NCI-H2227 treated with DMSO at 0.1 percent for 48 hours (cell line): ENCODE data around the gene TMEM9.
A peak's percentile ranks its signal among the peaks of the same experiment; 100 is the strongest.

Experiments
- DNase-seq: peaks from one replicate; lab custom pipeline; 2025; lab: John Stamatoyannopoulos, UW

The TMEM9 gene

GRCh38 chr1:201154389-201155165 is at the start of gene TMEM9:
Gene TMEM9, minus strand, starts transcription at chr1:201154474. Its CDS starts 551 bp downstream, at chr1:201153923.
- peak; percentile 97 for DNase-seq

GRCh38 chr1:201198598-201198997 is 44.3 kb upstream of the TMEM9 start:
- DNase-seq: no peak

DNA sequence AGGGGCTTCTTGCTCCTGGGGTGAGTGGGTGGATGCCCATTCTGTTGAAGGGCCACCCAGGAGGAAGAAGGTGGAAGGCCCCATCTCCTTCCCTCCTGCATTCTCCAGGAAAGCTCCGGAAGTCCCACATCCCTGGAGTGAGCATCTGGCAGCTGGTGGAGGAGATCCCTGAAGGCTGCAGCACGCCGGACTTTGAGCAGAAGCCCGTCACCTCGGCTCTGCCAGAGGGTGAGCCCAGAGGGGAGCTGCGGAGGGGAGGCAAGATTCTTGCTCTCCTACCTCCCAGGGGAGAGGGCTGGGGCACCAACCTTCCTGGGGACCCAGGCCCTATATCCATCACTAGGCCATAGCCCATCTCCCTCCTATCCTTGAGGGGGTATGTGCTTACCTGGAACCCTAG is 39.8 kb upstream of the TMEM9 start:
- DNase-seq: no peak

DNA sequence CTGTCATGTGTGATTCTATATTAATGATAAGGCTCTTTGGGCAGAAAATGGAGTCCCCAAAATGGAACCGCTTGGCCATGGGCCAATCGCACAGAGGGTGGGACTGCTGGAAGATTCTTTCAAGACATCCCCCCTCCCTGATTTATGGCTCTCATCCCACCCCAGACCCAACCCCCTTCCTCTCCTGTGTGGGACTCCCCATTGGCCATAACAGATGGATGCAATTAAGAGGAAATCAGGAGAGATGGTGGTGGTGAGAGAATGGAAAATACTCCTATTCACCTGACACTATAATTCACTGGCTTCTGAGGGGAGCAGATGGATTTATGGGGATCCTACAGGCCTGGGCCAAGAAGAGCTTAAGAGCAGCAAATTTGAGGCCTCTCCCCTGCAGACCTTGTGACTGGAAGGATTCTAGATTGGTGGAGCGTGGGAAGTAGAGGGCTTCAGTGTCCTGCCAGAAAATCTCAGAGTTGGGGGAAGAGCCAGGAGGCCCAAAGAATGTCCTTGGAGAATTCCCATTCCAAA is 38.1 kb upstream of the TMEM9 start:
- no peak for DNase-seq

DNA sequence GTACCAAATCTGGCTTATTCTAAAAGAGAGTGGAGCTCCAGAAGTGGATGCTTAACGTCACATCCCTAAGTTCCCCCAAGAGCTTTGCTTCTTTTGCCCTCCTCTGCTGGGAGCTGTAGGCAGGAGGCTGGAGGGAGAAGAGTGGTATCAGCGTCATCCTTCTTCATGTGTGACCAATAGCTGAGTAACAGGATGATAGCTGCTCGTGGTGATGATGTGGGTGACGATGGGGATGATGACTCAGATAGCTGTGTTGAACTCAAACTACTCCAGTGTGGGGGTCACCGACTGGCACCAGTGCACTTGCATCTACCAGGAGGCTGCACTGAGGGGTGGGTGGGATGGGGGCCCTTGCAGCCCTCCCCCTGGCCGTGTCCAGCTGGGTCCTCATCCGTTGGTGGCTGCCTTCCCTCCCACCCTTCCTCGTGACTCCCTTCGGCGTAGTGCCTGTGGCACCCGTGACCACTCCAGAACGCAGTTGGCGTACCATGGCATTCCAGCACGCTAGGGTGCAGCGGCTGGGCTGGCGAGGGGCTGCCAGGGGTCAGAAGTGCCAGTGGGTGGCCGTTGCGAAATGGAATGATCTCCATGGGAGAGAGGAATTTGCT is 37.5 kb upstream of the TMEM9 start:
- no peak for DNase-seq

DNA sequence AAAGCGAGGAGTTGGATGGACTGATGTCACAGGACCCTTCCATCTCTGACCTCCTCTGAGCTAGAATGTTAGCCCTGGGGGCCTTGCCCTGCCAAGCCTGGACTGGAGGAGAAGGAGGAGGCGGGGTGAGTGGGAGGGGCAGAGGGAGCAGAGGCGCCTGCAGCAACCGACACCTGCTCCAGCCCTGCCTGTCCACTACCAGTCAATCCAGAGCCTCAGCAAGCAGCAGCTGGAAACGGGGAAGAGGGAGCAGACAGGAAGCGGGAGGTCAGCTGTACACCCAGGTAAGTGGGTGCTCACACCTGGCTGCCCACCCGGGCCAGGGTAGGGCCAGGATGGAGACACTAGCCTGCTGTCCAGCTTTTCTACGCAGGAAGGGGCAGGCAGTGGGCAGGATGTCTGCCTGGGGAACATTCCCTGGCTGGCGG is 36.4 kb upstream of the TMEM9 start, which contains the start of gene IGFN1:
Gene IGFN1 (plus strand): TSS at position 201 of the 428 bp plus-strand sequence. CDS start 2,470 bp downstream, outside the sequence.
- DNase-seq: no peak

DNA sequence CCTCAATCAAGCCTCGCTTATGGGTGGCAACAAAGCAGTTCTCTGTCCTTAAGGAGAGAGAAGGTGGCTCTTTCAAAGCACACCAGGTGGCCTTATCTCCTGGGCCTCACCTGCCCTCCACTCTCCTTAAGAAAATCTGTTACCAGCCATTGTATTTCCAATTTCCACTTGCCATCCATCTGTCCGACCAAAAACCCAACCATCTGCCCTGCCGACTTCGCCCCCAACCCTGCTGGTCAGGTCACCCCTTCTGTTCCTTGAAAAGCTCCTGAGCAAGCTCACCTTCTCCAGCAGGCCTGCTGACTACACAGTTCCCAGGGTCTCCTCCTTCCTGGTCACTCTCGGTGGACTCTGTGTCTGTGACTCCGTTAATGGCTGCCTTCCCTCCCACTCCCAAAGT is 35.7 kb upstream of the TMEM9 start:
- no peak for DNase-seq

- DNase-seq: no peak
These were observed 34.8 kb upstream of the TMEM9 start for GRCh38 chr1:201189085-201189484.

DNA sequence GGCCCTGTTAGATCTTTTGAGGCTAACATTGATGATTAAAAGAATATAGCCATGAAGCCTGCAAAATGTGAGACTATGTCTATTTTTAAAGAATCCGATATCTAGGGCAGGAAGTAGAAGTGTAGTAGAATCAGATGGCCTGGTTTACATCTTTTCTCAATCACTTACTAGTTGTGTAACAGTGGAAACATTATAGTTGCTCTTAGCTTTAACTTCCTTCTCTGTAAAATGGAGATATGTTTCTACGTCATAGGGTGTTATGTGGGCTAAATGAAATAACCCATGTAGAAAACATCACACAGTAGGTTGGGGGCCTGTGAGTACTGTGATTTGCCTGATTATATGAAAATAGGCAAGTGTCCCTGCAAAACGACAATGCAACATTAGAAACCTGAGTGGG is 31.9 kb upstream of the TMEM9 start:
- DNase-seq: no peak

- DNase-seq: no peak
These were observed 31.4 kb upstream of the TMEM9 start for GRCh38 chr1:201185527-201186128.

DNA sequence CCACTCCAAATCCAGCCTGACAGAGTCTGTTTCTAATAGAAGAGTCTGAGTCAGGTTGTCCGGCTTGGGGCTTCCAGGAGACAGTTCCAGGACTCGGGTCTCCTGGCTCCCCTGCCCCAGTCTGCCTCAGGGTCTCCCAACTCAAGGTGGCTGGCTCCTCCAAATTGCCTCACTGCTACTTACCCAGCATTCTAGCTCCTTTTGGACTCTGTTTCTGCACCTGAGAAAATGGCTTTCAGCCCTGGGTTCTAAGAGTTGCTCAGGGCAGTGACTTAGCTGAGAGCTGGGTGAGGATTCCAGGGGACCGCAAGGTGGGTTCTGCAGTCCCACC is 30.8 kb upstream of the TMEM9 start:
- no peak for DNase-seq

DNA sequence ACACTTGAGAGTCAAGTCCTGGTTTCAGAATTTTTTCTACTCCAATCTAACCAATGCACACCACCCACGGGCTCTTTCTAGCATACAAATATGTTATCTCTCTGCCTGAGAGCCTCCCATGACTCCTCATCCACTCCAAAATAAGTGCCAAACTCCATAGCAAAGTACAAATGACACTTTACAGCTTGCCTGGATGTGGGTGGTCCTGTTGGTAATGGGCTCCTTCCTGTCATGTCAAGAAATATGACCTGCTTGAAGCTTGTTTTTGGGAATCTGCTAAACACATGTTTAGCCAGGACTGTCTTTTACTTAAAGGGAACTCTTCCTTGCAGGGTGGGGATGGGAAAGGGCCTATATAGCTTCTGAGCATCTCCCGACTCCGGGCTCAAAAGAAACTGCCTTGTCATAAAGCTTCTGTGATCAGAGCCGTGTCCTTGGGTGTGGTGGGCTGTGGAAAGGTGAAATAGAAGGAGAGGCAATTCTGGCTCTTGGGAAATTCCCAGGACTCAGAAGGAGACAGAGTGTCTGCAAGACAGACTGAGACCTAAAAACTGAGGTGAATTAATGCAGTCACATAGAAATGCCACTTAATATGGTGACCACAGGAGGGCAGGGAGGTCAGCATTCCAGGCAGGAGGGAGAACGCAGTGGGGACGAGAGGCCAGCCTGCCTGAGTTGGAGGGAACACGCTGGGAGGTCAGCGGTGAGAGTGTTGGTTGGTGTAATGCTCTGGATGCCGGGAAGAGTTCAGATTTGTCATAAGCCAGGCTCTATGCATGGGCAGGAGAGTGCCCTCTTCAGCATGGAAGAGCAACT is 30.2 kb upstream of the TMEM9 start:
- DNase-seq: no peak

DNA sequence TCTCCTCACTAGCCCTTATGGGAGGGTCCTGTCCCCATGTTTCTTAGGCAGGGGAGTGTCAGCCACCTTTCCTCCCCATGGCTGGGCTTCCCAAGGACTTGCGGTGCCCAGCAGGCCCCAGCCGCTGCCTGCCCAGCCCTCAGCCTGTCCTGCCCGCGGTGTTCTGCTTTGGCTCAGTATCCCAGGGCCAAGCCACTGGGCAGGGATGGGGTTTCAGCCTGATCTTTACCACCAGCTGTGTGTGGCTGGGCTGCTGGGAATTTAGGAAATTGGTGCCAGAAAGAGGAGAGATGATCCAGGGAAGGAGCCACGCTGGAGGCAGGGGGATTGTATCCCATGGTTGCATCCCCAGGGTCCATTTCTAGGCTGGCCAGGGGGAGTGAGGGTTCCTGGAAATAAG is 29.5 kb upstream of the TMEM9 start:
- DNase-seq: no peak

DNA sequence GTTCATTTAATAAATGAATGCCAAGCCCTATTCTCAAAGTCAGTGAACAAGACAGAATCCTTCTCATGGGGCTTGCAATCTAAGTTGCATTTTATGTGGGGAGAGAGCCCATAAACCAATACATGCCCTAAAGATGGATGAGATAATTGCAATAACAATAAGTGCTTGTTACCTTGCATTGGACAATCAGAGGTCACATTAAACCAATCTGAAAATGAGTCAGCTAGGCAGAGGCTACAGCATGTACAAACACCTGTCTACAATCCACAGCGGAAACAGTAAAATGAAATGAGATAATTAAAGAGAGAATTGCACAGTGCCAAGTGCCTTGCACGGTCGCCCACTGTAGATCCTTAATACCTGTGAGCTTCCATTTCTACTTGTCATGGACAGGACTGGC is 28.9 kb upstream of the TMEM9 start:
- DNase-seq: no peak

DNA sequence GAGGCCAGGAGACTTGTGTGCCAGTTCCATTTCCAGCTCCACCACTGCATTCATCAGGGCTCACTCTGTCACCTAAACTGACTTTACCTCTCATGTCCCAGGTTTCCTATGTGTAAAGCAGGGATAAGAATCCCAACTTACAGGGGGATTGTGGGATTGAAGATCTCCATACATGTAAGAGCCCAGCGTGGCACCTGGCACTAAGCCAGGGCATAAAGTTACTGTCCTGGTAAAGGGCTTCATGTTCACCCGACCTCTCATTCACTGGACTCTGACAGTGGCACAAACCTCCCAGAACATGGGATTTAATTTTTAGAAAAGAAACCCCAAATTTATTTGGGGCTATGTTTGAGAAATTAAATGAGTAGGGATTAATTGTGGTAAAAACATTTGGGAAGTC is 27.5 kb upstream of the TMEM9 start:
- DNase-seq: no peak

- no peak for DNase-seq
These were observed 27.0 kb upstream of the TMEM9 start for GRCh38 chr1:201181323-201181722.

- DNase-seq: no peak
These were observed 26.6 kb upstream of the TMEM9 start for GRCh38 chr1:201180901-201181300.

DNA sequence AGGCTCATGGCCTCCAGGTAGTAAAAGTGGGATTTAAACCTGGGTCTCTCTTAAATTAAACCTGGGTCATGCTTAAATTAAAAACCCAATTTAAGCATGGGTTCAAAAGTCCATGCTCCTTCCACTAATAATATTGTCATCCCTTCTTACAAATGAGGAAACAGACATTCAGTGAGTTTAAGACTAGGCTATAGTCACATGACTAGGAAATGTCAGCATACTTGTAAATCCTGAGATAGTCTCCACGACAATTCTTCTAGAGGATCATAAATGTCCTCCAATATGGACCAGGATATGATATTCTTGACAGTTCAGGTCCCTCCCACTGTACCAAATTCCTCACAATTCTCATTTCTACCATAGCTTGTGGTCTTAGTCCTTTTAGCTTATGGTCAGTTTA is 25.9 kb upstream of the TMEM9 start:
- DNase-seq: no peak

DNA sequence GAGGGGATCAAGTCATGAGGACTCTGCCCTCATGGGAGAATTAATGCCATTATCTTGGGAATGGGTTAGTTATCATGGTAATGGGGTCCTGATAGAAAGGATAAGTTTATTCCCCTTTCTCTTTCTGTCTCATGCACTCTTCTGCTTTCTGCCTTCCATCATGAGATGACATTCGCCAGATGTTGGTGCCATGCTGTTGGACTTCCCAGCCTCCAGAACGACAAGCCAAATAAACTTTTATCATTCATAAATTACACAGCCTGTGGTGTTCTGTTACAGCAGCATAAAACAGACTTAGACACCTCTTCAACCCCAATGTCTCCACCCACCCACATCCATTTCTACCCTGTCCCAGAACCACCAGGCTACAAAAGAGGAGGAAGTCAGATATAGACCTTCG is 24.4 kb upstream of the TMEM9 start:
- no peak for DNase-seq

DNA sequence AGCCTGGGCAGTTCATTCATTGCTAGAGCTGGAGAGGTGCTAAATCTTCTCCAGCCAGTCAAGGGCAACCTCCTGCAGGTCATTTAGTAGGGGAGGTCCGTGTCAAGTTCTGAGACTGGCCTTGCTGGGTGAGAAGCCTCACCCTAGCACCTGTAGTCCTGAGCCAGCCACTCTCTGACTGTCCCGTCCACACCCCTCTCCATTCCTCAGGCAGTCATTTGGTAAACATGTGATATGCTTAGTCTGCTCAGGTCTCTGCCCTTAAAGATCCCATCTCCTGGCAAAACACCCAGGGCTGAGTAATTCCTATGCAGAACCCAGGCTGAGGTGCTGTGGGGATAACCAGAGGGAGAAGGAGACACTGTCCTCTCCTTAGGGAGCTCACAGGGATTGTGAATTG is 22.7 kb upstream of the TMEM9 start:
- no peak for DNase-seq

- no peak for DNase-seq
These were observed 21.7 kb upstream of the TMEM9 start for GRCh38 chr1:201175820-201176500.

- no peak for DNase-seq
These were observed 19.5 kb upstream of the TMEM9 start for GRCh38 chr1:201173736-201174135.
